ENCODE results near the gene ARX.
A peak's percentile ranks its signal among the peaks of the same experiment; 100 is the strongest.

Gene ARX

DNA sequence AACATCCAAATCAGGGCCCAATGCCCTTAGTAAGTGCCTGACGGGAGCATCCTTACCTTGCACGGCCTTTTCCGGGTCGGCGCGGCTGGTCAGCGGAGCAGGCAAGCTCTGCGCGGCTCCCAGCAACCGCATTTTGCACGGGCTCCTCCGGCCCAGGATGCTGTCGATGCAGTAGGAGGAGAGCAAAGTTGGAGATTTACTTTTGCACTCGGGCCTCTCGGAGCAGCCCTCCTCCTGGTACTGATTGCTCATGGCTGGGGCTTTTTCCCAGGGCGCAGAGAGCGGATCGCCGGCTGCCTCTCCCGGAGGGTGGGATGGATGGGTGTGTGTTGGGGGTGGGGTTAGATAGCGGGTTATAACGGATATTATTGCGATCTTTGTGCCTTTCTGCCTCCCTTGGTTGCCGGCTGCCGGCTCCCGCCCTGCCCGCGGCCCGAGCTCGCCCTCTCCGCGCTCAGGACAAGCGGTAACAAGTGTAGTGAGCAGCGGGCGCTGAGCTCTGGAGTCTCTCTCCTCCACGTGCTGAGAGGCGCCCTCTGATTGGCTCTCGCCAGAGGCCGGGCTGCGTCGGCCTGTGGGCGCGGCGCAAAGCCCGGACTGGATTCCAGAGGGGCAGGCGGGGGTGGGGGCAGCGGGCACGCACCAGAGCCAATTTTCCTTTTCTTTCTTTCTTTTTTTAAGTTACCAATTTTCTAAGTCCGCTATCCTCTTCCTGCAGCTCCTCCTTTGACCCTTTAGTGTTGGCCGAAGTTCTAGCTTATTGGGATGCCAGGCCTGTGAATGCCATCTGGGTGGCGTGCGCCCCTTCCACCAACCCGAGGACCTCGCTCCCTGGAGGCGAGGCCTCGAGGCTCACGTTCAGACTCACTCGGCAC, at the start of gene ARX:
ARX (minus strand) TSS at position 480 of the 875 bp plus-strand sequence; CDS start at position 252, 228 bp downstream.
- DNase-seq: peak; percentile 47 to 73 (median 54)

DNA sequence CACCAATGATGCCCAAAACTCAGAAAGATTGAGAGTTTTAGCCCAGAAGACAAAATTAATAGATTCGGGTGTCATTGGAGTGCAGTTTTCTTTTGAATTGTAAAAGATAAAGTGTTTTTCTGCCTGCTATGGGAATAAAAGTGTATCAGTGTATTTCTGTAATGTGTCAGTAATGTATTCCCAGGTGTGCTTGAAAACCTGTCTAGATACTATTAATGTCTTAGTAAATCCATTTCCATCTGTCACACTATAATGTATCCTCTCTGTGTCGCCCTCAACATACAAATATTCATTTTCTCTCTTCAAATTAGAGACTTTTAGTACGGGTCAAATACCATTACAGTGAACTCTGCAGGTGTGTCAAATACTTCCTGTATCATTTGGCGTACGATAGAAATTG, 43.5 kb upstream of the ARX start:
- no peak for DNase-seq

DNA sequence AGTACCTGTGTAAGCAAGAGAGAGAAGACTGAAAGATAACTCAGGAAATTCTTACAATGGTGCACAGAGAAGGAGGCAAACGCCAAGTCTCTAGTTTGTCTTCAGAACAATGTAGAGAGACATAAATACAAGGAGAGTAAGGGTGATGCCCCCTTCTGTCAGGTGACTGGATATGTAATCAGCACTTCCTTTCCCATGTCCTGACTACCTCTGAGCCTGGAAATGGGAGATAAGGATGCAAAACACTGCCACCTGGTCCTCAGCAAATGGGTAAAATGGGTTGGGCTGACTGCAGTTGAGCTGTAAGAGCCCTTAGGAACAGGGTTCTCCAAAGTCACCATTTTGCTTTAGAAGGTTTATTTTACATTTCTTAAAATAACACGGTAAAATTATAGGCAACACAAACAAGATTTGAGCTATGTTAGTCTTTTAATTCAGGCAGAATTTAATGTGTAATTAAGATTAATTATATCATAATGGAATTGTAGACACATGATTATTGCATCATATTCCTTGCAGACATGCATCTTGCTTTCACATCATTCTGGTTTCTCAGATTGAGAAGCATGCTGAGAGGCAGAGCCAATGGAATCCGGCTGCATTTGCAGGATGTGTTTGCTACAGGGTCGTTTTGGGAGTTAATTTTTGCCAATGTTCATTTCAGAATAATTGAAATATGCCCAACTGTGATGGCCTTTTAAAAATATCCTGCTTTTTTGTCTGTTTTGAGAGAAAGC, 37.2 kb upstream of the ARX start:
- DNase-seq: no peak

DNA sequence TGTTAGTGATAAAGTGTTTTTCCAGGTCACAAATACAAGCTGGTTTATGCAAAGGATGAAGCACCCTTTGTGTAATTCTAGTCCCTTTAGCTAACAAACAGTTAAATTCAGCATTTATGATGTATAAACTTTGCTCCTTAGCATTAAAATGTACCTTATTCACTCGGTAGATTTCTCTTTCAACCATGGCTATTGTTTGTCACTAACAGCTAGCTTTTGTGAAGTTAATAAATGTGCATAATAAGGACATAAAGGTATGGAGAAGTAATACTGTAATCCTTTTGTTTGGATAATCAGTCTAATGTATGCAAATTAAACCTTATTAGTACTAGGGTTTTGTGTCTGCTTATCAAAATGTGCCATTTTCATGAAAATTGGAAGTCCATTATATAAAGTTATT, 34.2 kb upstream of the ARX start:
- no peak for DNase-seq

DNA sequence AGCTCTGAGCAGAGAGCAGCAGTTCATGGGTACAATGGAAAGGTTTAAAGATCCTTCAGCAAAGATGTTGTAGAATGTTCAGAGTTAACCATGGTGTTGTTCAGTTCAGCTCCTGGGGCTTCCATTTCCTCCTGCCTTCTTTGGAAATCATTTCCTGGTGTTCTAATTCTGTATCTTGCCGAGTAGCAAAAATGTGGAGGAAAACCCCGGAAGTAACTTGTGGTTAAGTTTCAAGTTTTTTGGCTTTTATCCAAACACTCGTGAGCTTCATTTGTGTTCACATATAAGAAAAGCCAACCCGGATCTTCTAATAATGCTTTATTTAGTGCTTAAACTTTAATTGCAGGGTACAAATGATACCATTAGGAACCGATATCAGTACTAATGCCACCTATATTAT, 33.6 kb upstream of the ARX start:
- DNase-seq: peak; percentile 27 to 54 (median 49)

DNA sequence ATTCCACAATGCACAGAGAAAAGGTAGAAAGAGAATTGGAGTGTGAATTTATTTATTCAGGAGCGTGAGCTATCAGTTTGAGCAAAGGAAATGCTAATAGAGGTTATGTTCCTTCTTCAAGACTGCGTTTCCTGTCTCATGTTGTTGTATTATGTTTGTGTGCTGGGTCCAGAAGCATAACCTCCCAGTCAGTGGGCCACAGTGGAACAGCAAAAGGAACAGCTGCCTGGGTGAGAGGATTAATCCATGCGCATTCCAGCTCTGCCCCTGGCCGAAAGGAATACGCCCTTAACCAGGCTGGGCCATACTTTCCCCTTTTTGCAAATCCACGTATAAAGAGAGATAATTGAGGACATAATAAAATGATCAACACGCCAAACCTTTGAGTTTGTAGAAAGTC, 32.4 kb upstream of the ARX start:
- no peak for DNase-seq

DNA sequence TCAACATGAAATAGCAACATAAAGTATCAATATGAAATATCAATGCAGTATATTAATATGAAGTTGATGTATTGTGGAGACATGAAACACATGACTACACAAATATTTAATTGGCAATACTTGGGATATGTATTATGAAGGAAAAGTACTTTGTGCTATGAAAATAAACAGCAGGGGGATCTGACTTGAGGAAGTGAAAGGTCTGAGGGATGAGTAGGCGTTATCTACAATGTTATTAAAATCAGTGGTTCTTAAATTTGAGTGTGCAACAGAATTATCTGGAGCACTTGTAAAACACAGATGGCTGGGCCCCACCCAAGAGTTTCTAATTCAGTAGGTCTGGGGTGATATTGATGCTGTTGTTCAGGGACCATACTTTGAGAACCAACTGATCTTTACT, 27.4 kb upstream of the ARX start:
- DNase-seq: peak; percentile 15 to 33 (median 26)

DNA sequence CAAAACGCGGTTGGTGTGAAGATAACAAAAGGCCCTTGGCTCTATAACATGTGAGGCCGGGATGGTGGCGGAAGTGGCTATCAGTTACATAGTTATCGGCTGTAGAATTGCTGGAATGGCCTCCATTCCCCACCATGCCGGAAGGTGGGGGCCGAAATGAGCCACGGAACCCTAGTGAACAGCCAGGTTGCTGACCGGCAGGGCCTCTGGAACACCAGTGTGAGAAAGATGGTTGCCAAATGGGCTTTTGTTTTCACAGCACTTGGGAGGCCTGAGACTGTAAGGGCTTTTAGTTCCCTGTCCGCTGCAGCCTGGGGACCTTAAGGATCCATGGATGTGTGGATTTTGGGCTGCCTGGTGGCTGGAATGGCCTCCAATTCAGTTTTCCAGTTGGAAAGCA, 23.3 kb upstream of the ARX start:
- no peak for DNase-seq

DNA sequence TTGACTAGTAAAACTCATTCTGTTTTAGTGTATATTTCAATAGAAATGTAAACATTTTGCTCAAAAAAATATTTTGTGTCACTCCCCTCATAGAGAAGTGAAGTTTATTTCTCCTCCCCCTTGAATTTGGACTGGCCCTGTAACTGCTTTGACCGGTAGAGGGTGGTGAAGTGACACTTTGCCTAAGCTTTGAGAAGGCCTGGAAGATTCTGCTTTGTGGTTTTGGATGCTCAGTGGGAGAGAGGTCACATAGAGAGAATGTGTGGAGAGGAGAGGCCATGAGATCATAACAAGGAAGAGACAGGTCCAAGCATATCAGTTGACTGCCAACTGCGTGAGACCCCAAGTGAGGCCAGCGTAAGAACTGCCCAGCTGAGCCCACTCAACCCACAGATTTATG, 19.1 kb upstream of the ARX start:
- DNase-seq: no peak

DNA sequence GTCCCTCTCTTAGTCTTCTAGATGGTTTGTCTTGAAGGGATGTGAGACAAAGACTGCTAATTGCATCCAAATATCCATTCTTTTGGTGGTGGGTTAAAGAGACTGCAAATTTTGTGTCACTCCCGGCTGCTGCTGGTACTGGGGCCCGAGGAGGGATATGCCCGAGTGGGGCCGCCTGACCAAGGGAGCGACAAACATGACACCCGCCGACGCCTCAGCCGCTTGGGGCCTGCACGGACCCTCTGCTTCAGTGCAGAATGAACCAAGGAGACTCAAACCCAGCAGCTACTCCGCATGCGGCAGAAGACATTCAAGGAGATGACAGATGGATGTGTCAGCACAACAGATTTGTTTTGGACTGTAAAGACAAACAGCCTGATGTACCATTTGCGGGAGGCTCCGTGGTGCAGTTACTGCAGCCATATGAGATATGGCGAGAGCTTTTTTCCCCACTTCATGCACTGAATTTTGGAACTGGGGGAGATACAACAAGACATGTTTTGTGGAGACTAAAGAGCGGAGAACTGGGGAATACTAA, 13.6 kb upstream of the ARX start:
- DNase-seq: no peak

DNA sequence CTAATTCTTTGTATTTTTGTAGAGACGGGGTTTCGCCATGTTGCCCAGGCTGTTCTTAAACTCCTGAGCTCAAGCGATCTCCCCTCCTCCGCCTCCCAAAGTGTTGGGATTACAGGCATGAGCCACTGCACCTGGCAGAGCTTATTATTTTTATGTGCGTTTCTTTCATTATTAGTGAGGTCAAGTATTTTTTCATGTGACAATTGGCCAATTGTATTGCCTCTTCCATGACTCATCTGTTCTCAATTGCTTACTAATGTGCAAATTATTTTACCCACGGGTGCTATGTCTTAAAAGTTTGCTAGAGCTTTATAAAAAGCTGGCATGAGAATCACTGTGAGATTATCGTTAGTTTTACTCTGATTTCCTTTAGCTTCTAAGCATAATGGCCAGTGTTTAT, 13.0 kb upstream of the ARX start:
- DNase-seq: no peak

DNA sequence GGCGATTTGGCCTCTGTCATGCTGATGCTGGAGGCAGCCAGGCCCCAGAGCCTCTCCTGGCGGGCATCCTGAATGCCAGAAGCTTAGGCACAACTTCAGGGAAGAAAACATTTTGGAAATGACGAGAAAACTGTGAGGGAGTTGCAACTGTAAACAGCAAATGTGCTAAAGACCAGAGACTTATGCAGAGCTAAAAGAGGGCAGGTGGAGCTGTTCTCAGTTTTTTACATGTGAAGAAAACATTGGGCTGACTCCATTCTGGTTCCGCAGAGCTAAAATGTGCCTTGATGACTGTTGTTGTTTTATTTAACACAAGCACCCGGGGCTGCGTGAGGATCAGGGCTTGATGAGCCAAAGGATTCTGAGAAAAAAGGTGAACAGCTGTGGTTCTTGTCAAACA, 10.8 kb upstream of the ARX start:
- DNase-seq: no peak

DNA sequence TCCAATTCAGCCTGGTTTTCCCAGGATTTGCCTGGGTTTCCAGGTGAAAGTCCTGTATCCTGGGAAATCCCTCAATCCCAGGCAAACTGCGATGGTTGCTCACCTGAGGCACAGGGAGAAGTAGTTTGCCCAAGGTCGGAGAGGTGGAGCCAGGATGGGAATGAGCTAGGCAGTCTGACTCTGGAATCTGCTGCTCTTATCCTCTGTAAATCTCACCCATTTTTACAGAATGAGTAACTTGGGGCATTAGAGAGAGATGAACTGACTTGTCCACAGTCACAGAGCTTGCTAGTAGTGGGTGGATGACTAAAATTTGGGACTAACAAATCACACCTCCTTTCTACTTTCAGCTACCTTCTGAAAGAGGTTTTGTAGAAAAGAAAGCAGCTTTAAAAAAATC, 9.8 kb upstream of the ARX start:
- no peak for DNase-seq

DNA sequence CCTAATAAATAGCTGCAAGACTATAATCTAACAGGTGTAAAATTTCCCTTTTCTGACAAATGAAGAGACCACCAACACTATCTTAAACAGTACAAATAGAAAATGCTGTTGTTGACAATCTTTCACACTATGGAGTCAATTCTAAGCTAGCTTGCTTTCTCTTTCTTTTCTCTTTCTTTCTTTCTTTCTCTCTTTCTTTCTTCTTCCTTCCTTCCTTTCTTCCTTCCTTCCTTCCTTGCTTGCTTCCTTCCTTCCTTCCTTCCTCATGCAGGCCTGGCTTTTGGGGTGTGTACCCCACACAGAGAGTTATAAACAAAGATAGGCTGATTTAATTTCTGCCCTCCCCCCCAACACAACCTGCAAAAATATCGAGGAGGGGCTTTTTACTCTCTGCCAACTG, 8.1 kb upstream of the ARX start:
- DNase-seq: no peak

DNA sequence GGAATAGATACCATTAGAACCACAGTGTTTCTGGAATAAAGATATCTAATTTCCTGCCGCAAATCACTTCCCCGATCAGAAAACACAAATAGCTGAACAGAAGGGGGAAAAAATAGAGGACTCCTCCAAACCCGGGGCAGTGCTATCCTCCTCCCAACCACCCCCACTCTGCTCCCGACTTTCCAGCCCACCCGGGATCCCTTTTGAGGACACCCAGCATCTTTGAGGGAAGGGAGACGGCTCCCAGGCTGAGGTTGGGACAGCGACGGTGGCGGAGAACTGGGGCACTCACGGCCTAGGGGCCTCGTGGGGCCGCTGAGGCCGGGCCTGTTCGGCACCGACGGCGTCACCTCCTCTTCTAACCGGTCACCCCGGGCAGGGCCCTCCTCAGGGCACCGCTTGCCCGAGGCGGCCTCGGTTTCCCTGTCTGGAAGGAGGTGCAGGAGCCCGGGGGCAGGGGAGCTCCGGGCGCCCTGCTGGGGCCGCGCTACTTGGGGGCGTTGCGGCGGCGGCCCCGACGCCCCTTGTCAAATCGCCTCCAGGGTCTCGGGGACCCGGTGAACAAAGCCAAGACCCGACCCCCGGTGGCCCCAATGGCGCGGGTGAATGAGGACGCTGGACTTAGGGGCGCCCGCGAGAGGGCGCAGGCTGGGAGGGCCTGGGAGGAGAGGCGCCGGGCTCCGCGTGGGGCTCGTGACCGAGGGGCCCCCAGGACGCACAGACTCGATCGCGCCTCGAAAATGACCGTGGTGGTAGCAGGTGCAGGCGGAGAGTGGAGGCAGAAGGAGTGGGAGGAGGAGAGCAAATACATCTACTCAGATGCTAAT, 6.9 kb upstream of the ARX start:
- no peak for DNase-seq

DNA sequence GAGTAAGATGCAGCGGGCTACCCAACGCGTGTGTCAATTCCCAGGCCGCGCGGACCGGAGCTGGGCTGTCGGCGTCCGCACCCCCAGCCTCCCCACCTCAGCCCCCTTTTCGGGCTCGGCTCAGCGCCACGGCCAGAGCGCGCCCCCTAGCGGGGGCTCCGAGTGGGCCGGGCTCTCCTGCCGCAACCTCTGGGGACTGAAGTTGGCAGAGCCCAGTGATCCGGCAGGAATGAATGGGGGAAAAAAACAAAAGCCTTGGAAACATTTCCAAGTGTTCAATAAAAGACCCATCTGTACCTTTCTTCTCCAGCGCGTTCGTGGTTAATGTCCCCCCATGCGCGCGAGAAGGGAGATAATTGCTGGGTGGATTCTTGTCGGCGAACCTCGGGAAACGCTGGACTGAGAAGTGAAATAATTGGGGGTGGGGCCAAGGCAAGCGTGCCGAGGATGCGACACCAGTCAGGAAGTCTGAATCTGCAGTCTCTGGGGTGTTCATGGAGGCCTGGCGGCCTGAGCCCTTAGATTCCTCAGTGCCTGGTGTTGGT, 5.2 kb upstream of the ARX start:
- peak; percentile 28 to 60 (median 33) for DNase-seq

DNA sequence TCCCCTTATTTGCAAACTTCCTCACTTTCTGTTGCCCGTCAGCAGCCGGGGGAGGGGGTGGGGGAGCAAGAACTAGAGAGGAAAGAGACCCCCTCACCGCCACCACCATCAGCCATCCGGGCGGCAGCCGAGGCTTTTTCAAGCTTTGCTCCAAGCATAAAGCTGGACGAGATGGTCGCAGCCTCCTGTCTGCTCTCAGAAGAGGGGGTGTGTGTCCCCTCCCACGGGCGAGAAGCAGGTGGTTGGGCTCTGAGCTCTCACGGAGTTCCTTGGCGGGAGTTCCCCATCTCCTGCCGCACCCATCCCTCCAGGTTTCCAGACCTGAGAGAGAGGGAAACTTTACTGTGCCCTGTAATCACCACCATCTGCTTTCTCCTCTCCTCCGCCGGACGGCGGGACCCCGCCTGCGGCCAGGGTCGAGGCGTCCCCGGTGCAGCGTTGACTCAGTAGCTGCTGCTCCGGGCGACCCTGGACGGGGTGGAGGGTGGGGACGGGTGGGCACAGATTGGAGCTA, 4.7 kb upstream of the ARX start:
- DNase-seq: no peak

DNA sequence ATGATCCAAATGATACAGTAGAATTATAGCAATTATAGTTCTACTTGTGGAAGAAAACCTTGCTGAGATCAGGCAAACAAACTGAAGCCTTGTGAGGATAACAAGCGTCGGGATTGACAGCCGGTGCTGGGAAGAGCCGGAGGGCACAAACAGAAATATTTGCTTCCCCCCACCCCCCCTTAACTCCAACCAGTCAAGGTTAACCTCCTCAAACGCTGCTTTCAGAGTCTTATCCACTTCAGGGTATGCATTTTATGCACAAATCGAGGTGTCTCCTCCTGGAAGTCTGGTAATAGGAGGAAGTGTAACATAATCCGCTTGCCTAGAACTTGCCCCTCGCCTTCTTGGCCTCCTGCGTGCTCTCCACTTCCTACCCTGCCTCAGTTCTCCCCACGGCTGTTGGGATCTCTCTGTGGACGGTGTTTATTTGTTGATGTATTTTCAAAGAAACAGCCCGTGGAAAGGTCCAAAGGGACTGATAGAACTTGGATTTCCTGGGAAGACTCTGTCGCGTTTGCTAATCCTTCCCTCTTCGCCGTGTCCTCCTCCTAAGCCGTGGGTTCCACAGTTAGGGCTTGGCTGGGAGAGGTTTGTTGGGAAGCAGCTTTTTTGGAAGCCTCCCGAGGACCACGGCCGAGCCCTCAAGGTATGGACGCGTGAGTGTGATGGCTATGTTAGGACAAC, 4.1 kb upstream of the ARX start:
- DNase-seq: no peak

DNA sequence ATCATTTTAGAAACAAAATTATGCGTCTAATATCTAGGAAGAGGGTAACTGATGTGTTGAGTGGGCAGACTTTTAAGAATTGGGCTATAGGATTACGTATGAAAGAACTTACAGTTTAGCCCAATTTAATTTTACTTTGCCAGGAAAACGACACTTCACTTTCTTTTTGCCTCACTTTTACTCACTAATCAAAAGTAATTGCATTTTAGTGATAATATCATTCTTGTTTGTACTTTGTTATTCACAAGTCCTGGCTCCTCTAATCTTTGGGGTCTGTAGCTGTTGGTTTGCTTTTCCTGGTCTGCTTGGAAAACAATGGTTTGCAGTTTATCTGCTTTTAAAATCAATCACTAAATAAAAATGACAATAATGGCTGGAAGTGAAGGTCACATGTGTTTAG, 2.9 kb upstream of the ARX start:
- no peak for DNase-seq

DNA sequence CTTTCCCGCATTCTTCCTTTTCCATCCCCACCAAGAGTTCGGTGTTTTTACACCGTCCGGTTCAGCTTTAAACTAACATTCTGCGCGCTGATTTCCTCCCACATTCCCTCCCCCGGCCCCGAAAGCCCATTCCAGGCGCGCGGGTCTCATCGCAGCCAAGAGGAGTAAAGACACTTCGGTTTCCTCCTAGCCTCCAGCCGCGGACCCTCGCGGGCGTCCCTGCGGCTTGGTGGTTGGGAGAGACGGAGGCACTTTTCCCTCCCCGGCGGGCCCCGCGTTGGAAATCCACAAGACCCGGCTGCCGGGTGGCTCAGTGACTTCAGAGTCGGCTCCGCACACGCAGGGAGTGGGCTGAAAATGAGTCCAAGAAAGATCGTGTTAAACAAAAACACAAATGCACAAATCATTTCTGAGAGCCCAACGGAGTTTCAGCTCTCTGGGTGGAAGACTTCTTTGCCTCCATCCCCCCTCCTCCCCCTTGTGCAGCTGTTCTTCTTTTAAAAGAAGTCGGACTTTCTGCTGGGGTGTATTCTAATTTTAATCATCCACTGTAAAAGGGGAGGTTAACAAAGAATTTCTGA, 2.0 kb upstream of the ARX start:
- DNase-seq: no peak

DNA sequence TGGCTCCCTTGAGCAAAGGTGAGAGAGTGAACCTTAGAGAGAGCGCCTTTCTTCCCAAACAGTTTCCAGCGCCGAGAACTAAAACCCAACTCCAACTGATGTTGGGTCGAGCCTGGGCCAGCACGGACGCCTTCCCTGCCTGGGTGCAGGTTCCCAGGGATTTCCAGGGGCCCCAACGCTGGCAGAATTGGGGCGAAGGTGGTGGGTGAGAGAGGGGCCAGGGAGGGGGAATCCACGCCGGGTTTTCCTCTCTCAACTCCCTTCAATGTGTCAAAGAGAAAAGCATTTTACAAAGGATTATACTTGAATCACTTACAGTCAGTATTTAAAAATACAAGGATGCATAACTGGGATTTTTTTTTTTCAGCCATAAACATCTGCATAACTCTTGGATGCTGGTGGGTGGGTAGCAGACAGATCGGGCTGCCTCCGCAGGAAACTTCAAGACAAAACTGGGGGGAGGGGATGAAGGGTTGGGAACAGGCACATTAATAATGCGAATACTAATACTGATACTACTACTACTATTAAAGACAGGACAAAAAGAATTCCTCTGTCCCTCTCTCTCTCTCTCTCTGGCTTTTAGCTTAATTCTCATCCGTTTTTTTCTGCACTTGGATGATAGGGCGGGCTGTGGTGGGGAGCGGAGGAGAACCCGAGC, 1.3 kb upstream of the ARX start:
- no peak for DNase-seq
